Colon (tissue), 2 donors: Measurements from ENCODE around the gene MYL12B.
"Not testable (repeated sequence)": the region's sequence is repeated elsewhere in the genome, so short reads cannot be mapped to it uniquely, and the experiment has no call there.

Experiments used
- FAIRE-seq: peaks from 2 replicates; lab custom pipeline; 2012; peaks lifted over from hg19 to GRCh38; lab: Jason Lieb, UNC
- donor health status: control.
- donor health status: control.

Gene MYL12B

GRCh38 chr18:3297025-3297984 lies 35.4 kb downstream of the MYL12B start:
- no peak for FAIRE-seq

DNA sequence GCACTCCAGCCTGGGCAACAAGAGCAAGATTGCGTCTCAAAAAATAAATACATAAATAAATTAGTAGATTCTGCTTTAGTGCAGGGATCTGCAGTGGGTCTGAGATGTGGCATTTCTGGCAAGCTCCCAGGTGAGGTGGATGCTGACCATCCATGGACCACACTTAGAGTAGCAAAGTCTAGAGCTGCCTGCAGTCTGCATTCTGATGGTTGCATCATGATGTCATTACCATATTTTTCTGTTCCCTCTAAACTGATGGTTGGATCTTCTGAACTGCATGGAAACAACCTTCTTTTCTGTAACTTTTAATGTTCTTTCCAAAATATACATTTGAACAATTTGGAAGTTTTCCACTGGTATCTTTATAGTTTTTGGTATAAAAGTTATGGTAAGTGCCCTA lies 42.9 kb downstream of the MYL12B start:
- FAIRE-seq: no peak

DNA sequence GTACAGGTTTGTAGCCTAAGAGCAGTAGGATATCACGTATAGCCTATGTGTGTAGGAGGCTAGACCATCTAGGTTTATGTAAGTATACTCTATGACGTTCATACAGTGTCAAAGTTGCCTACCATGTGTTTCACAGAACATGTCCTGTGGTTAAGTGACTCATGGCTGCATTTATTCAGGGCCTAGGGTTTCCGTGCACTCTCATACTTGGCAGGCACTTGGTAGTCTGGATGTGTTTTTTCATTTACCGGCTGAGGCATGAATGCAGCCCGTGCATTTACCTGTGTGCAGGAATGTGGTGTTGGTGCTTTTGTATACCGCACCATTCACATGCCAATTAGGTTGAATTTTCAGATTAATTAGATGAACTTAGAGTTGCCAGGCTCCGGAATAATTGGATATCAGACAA lies 43.4 kb downstream of the MYL12B start:
- no peak for FAIRE-seq

GRCh38 chr18:3305933-3306332 lies 44.0 kb downstream of the MYL12B start:
- no peak for FAIRE-seq

DNA sequence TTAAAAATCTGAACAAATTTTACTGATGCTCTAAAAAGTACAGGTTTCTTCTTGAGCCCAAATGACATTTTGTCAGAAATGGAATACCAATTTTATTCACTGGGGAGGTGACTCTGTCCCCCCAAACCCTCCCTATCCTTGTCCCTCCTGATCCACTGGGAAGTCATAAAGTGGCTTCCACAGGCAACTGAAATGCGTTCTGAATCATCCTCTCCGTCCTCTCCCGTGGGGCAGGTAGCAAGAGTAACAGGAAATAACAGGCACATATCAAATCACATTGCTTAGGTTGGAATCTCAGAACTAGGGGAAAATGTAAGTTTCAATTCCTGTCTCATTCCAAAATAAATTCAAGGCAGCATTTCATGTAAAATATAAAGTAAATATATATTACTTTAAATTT lies 44.5 kb downstream of the MYL12B start:
- FAIRE-seq: no peak

DNA sequence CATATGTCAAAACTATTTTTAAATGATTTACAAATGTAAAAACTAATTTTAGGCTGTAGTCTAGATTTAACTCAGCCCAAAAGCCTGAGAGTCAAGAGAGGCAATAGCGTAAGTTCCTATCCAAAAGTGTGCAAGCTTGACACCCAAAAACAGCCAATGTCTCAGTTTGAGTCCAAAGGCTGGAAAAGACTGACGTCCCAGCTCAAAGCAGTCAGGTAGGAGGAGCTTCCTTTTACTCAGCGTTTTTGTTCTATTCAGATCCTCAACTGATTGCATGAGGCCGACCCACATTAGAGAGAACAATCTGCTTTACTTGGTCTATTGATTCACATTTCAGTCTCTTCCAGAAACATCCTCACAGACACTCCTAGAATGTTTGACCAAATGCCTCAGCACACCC lies 51.8 kb downstream of the MYL12B start:
- FAIRE-seq: no peak

DNA sequence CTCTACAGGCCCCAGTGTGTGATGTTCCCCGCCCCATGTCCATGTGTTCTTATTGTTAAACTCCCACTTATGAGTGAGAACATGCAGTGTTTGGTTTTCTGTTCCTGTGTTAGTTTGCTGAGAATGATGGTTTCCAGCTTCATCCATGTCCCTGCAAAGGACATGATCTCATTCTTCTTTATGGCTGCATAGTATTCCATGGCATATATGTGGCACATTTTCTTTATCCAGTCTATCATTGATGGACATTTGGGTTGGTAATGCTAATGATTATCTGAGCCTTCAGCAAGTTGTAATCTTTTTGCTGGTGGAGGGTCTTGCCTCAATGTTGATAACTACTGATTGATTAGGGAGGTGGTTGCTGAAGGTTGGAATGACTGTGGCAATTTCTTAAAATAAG lies 53.4 kb downstream of the MYL12B start:
- not testable (repeated sequence) for FAIRE-seq

DNA sequence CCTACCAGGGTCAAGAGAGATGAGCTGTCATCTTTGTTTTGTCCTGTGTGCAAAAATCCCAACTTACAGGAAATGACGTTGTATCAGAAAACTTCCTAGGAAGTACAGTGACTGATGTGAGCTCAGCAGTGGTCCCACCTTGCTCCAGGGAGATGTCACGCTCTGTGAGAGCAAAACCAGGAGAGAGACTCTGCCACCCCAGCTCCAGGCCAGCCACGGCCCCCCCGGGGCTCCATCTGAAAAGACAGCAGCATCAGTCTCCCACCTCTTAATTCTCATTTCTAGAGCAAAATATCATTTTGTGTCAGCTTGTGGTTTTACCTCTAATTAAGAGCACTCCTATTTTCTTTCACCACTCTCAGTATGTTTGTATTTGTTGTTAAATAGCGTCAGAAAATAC lies 57.5 kb downstream of the MYL12B start:
- FAIRE-seq: no peak

GRCh38 chr18:3319894-3320454 lies 58.0 kb downstream of the MYL12B start:
- no peak for FAIRE-seq

GRCh38 chr18:3321133-3321812 lies 59.3 kb downstream of the MYL12B start:
- no peak for FAIRE-seq

- no peak for FAIRE-seq
Observed at GRCh38 chr18:3323900-3324299, 62.0 kb downstream of the MYL12B start.
